C1 segment of cervical spinal cord (tissue), 14 donors: ENCODE data around the gene COL17A1.
A peak's percentile ranks its signal among the peaks of the same experiment; 100 is the strongest.

Source experiments
- DNase-seq, 14 donors: peaks; one replicate each; lab custom pipeline; 2025; lab: John Stamatoyannopoulos, UW

Gene COL17A1

DNA sequence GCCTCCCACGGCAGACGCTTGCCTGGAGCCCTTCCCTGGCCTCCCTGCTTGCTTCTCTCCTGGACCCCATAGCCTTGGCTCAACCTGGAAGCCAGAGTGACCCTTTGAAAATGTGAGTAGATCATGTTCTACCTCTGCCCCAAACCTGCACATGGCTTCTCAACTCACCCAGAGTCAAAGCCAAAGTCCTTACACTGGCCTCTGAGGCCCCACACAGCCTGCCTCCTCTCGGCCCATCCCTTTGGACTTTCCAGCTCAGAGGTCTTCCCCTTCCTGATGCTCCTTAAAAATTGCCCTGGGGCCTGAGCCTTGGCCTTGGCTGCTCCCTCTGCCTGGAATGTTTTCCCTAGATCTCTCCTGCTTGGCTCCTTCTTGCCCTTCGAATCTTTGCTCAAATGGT, 32.5 kb downstream of the COL17A1 start:
- no peak for DNase-seq

DNA sequence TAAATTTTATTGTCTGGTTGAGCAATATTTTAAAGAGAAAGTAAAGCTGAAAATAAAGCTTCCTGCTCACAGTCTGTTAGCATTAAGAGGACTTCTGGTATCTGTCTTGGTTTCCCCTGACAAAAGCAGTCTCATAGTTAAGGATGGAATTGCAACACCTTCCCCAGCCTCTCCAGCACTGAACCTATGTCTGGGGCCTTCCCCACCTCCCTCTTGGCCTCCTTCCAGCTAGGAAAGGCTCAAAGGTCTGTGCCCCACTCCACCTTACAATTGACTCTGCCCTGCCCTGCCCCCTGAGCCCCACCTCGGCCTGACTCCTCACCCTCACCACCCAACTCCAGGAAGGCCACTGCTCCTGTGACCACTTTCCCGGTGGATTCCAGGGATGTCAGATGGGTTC, 33.2 kb downstream of the COL17A1 start:
- DNase-seq: no peak

DNA sequence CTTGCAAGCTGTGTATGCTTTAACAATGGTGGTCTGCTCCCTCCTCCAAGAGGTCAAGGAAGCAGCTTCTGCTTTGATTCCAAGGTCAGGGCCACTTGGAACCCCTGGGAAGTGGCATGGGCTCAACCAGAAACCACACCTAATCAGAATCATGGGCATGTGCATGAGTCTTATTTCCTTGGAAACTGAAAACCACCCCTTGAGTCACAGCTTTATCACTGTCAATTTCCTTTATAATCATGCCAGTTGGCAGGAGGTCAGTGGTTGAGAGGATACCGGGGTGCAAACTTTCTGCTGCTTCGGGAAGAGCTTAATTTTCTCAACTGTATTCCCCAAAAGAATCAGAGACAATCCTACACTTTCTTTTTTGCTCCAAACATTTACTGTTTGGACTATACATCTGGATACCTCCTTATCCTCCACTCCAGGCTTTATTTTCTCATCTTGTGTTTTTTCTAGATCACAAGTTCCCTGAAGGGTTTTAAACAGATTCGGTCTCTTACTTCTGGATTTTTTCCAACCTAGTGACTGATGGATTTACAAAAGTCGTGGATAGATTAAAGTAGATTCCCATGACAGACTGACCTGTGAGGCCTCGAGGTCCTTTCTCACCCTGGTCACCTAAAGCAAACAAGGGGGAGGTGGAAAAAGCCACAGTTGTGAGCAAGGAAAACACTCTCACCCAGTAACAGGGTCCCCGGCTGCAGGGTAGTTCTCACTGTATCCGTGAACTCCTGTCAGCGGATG, 36.0 kb downstream of the COL17A1 start:
- no peak for DNase-seq

DNA sequence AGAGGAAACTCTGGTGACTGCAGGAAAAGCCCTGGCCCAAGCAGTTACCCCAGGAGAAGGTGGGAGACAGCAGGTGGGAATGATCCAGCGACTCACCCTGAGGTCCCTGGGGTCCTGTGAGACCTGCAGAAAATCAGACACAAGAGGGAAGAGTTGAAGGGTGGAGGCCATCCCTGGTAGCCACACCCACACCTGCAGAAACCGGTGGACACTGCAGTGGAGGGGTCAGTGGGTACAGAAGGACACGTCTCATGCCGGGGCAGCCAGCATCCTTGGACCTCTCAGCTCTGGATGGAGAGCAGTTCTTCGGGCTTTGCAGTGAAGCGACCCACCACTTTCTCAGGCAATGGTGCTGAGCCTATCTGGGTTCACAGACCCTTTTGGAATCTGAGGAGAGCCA, 39.0 kb downstream of the COL17A1 start:
- DNase-seq: no peak

DNA sequence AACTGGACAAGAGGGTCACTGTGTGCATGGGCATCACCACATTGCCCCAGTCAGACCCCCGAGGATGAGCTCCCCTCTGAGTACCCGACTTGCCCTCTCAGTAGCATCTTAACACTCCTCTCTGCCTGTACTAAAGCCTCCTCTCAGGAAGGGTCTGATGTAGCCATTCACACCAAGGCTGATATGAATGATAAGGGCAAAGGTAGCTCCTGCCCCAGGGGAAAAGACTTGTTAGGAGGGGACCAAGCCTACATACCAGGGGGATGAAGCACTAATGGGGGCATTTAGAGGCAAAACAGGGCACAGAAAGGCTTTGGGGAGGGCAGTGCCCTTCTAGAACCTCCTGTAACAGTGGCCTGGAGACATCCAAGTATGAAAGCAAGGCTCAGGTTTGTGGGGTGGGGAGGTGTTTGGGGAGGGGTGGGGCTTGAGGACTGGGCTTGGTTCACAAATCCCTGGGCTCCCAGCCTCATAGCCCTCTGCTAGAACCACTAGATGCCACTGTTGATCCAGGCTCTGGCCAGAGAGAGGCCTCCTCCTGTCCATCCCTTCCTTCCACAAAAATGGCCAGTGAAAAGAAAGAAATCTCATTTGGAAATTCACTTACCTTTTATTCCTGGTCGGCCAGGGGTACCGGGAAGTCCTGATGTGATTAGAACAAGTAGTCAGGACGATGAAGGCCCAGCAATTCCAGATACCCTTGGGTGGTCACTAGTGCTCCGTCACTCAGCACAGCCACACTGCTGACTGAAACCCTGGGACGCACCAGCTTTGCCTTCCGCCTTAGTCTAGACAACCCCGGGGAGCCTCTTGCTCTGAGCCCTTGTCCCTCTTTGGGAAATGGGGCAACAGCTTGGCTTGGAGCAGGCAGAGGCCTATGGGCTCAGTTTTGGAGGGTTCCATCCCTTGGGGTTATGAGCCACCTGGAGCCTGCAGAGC, 40.3 kb downstream of the COL17A1 start:
- peak in 9 of 14 donors; percentile 16 to 63 (median 31) for DNase-seq

DNA sequence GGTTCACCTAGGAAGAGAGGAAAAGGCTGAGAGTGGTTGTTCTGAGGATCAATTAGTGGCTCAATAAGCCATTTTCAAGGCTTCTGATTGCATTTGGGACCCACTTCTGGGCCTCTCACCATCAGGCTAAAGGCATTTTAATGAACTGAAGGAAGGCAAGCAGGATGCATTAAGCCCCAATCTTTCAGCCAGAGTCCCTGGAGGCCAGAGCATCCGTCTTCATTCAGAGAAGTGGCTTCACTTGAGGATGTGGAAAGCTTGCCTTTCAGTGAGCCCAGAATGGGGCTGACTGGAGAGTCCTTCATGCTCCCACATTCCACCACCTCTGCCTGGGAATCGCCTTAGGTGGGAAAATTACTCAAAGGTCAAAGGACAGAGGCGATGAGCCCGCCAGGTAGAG, 41.8 kb downstream of the COL17A1 start:
- no peak for DNase-seq

DNA sequence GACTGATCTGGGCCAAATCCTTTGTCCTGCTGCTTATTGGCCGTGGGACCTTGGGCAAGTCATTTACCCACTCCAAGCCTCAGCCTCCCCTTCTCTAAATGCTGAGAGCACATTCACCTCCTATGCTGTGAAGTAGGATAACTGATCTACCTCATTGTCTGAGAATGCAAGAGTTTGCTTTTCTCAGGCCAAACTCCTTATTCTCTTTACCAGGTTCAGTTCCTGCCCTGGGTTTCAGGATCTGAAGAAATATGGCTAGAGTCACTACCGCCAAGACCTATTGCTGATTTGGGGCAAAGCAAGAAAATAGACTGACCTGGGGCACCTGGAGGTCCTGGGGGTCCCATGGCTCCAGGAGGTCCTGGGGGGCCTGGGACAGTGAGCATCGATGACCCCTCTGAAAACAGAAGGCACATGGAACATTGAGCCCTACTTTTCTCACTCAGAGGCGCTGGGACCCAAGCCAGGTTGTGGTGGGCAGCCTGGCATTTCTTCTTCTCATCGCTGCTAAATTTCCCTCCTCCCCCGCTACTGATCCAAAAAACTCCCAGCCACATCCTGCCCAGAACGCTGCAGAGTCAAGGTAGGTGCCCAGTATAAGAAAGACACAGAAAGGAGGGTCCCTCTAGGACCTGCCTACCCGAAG, 42.4 kb downstream of the COL17A1 start:
- no peak for DNase-seq

DNA sequence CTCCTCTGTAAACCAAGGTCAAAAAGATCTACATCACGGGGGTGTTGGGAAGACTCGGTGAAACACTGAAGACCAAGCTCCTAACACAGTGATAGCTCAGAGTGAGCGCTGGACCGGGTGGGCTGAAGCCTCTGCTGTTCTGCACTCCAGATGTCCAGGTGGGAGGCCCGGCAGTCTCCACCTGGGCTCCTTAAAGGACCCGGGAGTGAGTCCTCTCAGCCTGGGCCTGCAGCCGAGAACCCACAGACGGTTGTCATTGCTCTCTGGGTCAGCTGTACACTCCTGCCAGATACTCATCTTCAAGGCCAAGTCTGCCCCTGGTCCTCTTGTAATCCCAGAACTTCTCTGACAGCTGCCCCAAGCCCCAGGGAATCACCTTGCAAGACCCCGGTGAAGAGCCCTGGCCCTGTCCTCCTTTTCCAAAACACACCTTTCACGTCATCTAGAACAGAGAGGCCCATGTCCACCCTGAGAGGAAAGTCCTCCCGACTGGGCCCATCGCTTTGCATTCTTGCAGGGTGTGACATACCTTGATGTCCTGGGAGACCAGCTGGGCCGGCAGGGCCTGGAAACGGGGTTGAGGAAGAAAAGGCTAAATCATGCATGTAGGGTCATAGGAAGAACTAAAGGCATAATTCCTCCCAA, 43.7 kb downstream of the COL17A1 start:
- no peak for DNase-seq

DNA sequence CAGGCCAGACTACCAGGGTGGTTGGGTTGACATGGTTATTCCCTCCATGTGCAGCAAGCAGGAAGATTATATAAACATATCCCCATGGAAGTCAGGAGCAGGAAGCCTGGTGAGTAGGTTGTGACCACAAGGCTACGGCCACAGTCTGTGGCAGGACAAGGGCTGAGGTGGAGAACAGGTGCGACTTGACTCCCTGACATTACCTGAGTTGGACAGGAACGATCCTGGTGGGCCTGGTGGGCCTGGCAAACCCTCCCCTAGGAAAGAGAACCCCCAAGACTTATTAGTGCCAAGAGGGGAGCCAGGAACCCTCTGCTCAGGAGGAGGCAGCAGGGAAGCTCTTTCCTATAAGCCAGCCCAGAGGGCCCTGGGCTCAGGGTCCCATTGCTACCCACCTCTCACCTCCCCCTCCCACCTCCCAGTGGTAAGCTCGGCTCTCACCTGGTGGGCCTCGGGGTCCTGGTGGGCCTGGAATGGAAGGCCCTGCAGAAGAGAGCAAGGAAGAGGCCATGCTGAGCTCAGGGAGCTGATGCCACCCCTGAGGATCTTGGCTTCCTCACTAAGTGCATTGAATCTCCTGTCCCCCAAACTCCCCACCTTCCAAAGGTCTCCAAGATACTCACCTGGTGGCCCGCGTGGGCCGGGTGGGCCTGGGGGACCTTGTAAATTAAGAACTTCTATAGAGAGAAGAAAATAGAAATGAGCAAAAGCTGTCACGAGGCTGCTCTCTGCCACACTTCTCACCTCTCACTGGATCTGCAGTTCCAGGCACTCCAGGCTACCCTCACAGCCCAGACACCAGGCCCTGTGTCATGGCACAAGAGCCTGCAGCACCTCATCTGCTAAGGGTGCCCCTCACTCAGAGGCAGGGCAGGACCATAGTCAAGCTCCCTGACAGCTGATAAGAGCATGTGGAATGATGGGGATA, 44.6 kb downstream of the COL17A1 start:
- no peak for DNase-seq

DNA sequence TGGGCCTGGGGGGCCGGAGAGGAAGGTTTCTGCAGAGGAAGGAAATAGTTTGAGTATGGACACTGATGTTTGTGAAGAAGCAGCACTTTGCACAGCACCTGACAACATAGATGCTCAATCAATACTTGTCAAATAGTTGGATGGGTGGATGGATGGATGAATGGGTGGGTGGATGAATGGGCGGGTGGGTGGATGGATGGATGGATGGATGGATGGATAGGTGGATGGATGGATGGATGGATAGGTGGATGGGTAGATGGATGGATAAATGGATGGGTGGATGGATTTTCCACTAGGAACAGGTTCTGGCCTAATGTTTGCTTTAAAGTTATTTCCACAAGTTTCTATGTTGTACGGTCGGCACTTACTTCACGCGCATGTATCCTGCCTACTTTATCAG, 45.3 kb downstream of the COL17A1 start:
- DNase-seq: no peak

DNA sequence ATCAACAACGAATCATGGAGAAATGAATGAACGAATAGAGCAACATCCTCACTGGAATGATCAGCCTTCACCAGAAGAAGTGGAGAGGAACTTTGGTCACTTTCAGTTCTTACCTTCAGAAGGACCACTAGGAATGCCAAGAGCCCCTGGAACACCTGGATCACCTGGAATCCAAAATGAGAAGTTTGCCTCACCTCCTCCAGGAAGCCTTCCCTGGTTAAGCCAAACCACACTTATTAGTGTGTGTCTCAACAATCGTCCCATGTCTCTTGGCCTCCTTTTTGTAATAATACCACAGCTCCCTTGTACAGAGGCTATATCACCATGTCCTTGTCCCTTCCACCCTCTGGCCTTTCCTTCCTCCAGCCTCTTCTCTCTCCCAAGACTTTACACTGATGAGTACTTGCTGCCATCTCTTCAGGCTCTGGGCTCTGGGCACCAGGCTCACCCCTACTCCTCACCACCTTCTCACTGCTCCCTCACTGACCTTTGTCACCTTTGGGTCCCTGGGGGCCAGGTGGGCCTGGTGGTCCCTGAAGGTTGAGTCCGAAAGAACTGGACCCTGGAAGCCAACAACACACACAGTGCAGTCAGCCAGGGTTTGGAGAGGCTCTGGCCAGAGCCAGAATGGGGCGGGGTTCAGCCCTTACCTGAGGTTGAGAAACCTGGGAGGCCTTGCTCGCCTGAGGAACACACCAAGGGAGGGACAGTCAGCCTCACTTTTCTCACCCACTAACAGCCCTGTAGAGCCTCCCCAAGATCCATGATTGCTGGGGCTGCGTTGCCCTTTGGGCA, 46.5 kb downstream of the COL17A1 start:
- no peak for DNase-seq

DNA sequence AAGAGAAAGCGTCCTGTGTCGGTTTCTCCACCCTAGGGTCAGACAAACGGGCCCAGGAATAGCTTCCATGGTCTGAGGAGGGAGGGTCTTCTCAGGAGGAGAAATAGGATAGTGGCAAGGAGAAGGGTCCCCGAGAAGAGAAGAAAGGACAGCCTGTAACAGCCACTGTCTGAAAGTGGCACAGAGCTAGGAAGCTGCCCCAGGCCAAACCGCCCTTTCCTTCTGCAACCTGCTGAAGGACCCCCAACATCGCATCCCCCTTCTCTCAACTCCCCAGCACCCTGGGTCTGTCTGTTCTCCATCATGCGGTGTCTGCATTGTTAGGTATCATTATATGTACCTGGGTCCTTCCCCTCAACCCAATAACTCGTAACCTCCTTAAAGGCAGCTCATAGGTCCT, 47.1 kb downstream of the COL17A1 start:
- DNase-seq: no peak

DNA sequence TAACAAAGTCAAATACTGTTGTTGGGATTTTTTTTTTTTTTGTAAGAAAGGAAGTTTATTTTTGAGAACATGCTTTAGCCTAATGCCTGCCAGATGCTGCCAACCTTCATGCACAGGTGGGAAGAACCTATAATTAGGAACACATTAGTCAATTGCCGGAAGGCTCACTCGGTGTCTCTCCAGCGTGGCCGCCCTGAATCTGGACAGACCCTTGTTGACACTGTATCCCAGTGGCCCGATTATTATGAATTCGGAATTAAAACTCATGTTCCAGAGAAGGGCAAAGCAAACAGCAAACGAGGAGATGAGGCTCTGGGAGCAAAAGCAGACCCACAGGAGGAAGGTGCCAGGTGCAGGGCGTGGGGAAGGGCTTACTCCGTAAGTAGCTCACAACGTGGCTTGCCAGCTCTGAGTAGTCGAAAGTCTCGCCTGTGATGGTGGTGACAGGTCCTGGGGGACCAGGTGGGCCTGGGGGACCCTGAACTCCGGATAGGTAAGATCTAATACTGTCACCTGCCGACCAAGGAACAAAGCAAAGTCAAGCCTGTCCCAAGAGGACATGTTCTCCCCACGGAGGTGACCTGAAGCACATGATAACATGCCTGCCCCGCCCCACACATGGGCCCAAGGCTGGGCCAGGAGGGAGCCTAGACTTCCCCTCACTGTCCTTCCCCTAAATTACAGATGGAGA, 48.3 kb downstream of the COL17A1 start:
- DNase-seq: no peak

DNA sequence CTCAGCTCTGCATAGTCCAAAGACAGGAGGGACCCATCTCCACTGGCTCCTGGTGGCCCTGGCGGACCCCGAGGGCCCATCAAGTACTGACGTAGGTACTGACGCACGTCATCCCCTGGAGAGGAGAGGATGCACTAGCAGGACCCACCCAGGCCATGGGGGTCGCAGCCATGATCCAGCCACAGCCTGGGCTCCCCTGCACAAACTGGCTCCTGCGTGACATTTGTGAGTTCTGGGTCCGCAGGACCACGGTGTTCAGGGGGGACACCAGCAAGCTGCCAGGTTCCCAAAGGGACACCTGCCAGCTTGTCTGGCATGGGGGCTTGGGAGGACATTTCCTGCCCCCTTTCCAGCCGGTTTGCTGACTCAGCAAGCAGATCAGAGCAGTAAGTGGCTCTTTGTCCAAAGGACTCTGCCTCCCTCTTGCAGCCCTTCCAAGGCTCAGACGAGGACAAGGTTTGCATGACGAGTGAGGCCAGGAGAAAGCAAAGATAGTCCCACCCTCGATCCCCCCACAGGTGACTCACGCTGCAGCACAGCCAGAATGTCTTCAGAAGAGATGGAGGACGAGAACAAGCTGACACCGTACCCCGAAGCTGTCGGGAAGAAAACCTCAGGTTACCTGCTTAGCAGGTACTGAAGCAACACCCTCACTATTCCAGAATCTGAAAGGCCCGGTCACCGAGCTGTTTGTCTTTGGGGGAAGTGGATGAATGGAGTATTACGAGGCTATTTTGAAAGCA, 49.0 kb downstream of the COL17A1 start:
- no peak for DNase-seq

DNA sequence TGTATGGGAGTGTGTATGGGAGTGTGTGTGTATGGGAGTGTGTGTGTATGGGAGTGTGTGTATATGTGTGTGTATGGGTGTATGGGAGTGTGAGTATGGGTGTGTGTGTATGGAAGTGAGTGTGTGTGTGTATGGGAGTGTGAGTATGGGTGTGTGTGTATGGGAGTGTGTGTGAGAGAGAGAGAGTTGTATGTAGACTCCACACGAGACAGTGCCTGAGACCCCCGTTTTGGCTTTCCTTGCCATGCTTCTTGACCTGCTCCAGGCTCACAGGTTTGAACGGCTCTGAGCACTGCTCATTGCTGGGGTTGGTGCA, 49.7 kb downstream of the COL17A1 start:
- DNase-seq: no peak

DNA sequence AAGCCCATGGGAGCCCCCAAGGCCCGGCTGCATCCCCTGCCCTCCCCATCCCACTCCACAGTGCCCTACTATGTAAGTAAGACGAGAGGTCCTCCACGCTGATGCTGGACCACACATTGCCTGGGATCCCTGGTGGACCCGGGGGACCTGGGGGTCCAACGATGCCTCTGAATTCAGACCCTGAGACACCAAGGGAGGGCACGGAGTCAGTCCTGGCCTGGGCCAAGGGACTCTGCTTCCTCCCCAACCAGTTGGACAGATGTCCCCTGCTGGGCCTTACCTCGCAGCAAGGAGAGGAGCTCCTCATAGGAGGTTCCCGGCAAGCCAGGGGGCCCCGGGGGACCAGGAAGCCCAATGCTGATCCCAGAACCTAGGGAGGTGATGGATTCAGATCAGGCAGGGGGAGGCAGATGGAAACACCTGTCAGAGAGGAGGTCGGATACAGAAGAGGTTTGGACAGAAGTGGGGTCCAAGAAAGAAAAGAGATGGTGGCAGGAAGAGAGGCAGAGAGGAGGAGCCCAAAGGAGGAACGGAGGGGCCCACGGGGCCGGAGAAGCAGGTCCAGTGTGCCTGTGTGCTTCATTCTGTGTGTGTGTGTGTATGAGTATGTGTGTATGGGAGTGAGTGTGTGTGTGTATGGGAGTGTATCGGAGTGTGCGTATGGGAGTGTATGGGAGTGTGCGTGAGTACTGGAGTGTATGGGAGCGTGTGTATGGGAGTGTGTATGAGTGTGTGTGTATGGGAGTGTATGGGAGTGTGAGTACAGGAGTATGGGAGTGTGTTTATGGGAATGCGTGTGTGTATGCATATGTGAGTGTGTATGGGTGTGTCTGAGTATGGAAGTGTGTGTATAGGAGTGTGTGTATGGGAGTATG, 50.2 kb downstream of the COL17A1 start:
- no peak for DNase-seq

DNA sequence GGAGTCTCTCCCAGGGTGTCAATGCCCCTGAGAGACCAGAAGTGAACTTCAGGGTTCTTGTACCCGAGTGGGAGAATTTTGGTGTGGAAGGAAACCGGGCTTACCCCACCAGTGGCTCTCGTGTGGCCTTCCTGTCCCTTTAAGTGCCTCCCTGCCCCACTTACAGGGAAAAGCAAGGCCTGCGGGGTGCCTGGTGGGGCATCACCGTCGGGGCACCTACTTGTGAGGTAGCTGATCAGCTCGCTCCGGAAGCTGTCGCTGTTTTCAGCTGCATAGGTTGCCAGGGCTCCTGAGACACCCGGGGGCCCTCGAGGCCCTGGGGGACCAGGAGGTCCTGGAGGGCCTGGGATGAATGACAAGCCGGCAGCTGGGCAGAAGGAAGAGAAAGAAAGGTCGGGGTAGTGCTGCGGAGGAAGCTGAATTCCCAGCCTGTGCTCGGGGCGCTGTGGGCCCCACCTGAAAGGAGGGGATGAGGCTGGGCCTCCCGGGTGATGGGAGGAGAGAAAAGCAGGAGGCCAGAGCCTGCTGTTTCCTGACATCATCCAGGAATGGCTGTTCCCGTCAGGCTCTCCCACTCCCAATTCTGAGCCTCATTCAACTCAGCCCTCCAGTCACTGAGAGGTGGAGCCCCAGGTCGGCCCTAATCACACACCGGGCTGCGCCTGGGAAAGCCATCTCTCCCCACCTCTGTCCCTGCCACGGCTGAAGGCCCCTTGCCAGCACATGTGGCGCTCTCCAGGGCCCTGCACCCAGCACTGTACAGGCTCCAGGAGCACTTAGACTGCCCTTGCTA, 51.1 kb downstream of the COL17A1 start:
- DNase-seq: no peak
